Measurements from ENCODE around the gene AMOTL2. TPM values are rescaled to one million over a fixed set of nuclear protein-coding genes. Genes with fewer than 3 reads are reported as not detected.

The AMOTL2 gene
- total and polyA plus RNA-seq, 2 donors (not counting 1 experiment from before 2014, with no cell fraction given): not detected

- H3K27ac Mint-ChIP-seq: no peak overlapping the region
- H3K36me3 ChIP-seq (replicated peaks in 1 of 2; ENCODE audit: control extremely low read depth in 1 of 2, control insufficient read depth in 1 of 2, extremely low read depth in 1 of 2, insufficient read depth in 2 of 2, low read length in 1 of 2): no peaks in the 10 kb centered on the region
- H3K4me1 Mint-ChIP-seq: no peaks in the 10 kb centered on the region
- no peak overlapping the region for H3K4me2 ChIP-seq (replicated peaks; ENCODE audit: low read depth, low read length, poor library complexity, severe bottlenecking)
- intact Hi-C loops (cut with micrococcal nuclease): no loop called here
- no peaks in the 10 kb centered on the region for H3K79me2 ChIP-seq (ENCODE audit: control insufficient read depth, insufficient read depth, low read length)
- H2AFZ ChIP-seq (ENCODE audit: insufficient read depth, low read depth, low read length, poor library complexity, severe bottlenecking): no peak overlapping the region
- WGBS (ENCODE audit: insufficient coverage): no CpG with 5 or more reads among the region's 1 CpG
- no peak for TF ChIP-seq EZH2 (IDR thresholded peaks at IDR 0.05; ENCODE audit: borderline replicate concordance, insufficient read depth, low read depth, low read length, poor library complexity, severe bottlenecking)
- no peak for TF ChIP-seq CTCF (IDR thresholded peaks at IDR 0.05)
- peaks cover 0 to 3% (median 0%) of the 10 kb centered on the region in 3 donors for H3K9me3 ChIP-seq (ENCODE audit: control extremely low read depth in 1 of 3, control insufficient read depth in 2 of 3, insufficient read depth in 1 of 3, low read length in 2 of 3)
- H3K4me1 ChIP-seq (ENCODE audit: control insufficient read depth in 2 of 2, insufficient read depth in 2 of 2, low read length in 2 of 2): no peaks in the 10 kb centered on the region
- POLR2A ChIA-PET: no interaction called here
- H3K9ac ChIP-seq (ENCODE audit: low read length): no peak overlapping the region
- CTCF ChIA-PET: no interaction called here
- ATAC-seq (ENCODE audit: low read depth) (no peak), DNase-seq (no peak)
- H3K4me3 ChIP-seq (ENCODE audit: control extremely low read depth in 1 of 5, extremely low read depth in 1 of 5, insufficient read depth in 1 of 5, low read depth in 2 of 5, low read length in 4 of 5): no peak overlapping the region
- H4K20me1 ChIP-seq (ENCODE audit: control insufficient read depth, insufficient read depth, low read length, poor library complexity, severe bottlenecking): no peaks in the 10 kb centered on the region
- H3K27me3 ChIP-seq (replicated peaks in 1 of 4; ENCODE audit: control extremely low read depth in 1 of 4, control insufficient read depth in 3 of 4, insufficient read depth in 4 of 4, low read length in 3 of 4): peaks cover 0 to 12% (median 2%) of the 10 kb centered on the region in 4 experiments
- peaks cover 55% of the 10 kb centered on the region for H3K27me3 Mint-ChIP-seq
- no peaks in the 10 kb centered on the region for H3K9me3 Mint-ChIP-seq (ENCODE audit: insufficient read depth)
- H3K27ac ChIP-seq (ENCODE audit: low read length in 2 of 2): no peak overlapping the region
- no peak overlapping the region for H3K4me3 Mint-ChIP-seq
Measured at GRCh38 chr3:134389865-134390264, 15.6 kb upstream of the AMOTL2 start.

- Mint-ChIP-seq H3K9me3 (ENCODE audit: insufficient read depth) (no peaks in the 10 kb centered on the region), H3K4me1 (no peaks in the 10 kb centered on the region), H3K27ac (no peak overlapping the region), H3K4me3 (no peak overlapping the region), H3K27me3 (peaks cover 52% of the 10 kb centered on the region)
- H3K79me2 ChIP-seq (ENCODE audit: control insufficient read depth, insufficient read depth, low read length): no peaks in the 10 kb centered on the region
- ChIA-PET CTCF (no interaction called here), POLR2A (no interaction called here)
- DNase-seq (no peak), ATAC-seq (ENCODE audit: low read depth) (no peak)
- no peak overlapping the region for H3K9ac ChIP-seq (ENCODE audit: low read length)
- H4K20me1 ChIP-seq (ENCODE audit: control insufficient read depth, insufficient read depth, low read length, poor library complexity, severe bottlenecking): no peaks in the 10 kb centered on the region
- H3K9me3 ChIP-seq (ENCODE audit: control extremely low read depth in 1 of 3, control insufficient read depth in 2 of 3, insufficient read depth in 1 of 3, low read length in 2 of 3): peaks cover 0 to 4% (median 0%) of the 10 kb centered on the region in 3 donors
- no peak overlapping the region for H2AFZ ChIP-seq (ENCODE audit: insufficient read depth, low read depth, low read length, poor library complexity, severe bottlenecking)
- H3K4me1 ChIP-seq (ENCODE audit: control insufficient read depth in 2 of 2, insufficient read depth in 2 of 2, low read length in 2 of 2): no peaks in the 10 kb centered on the region
- WGBS (ENCODE audit: insufficient coverage): 85% methylated on average over 5 of the region's 10 CpGs
- H3K4me2 ChIP-seq (replicated peaks; ENCODE audit: low read depth, low read length, poor library complexity, severe bottlenecking): no peak overlapping the region
- TF ChIP-seq CTCF (IDR thresholded peaks at IDR 0.05) (no peak), EZH2 (IDR thresholded peaks at IDR 0.05; ENCODE audit: borderline replicate concordance, insufficient read depth, low read depth, low read length, poor library complexity, severe bottlenecking) (no peak)
- H3K27me3 ChIP-seq (replicated peaks in 1 of 4; ENCODE audit: control extremely low read depth in 1 of 4, control insufficient read depth in 3 of 4, insufficient read depth in 4 of 4, low read length in 3 of 4): peaks cover 0 to 13% (median 2%) of the 10 kb centered on the region in 4 experiments
- intact Hi-C loops (cut with micrococcal nuclease): no loop called here
- no peak overlapping the region for H3K27ac ChIP-seq (ENCODE audit: low read length in 2 of 2)
- no peaks in the 10 kb centered on the region for H3K36me3 ChIP-seq (replicated peaks in 1 of 2; ENCODE audit: control extremely low read depth in 1 of 2, control insufficient read depth in 1 of 2, extremely low read depth in 1 of 2, insufficient read depth in 2 of 2, low read length in 1 of 2)
- H3K4me3 ChIP-seq (ENCODE audit: control extremely low read depth in 1 of 5, extremely low read depth in 1 of 5, insufficient read depth in 1 of 5, low read depth in 2 of 5, low read length in 4 of 5): no peak overlapping the region
Measured at GRCh38 chr3:134388788-134389485, 14.7 kb upstream of the AMOTL2 start.
